ENCODE measurements around the gene SQOR. TPM values are rescaled to one million over a fixed set of nuclear protein-coding genes. Genes with fewer than 3 reads are reported as not detected.

Gene SQOR
- total RNA-seq, 2 experiments from 2014 or later = 105 to 108 TPM

GRCh38 chr15:45705510-45706473 lies 71.0 kb downstream of the SQOR start:
- POLR2A ChIA-PET = no interaction called here
- Mint-ChIP-seq H3K36me3 (ENCODE audit: low read depth) (no peaks in the 10 kb centered on the region), H3K27me3 (peaks cover 3% of the 10 kb centered on the region), H3K9me3 (ENCODE audit: low read depth) (no peaks in the 10 kb centered on the region), H3K27ac (peak overlapping the region; percentile 76), H3K4me1 (peaks cover 14% of the 10 kb centered on the region), H3K4me3 (peak overlapping the region; percentile 80)
- ATAC-seq (peak; percentile 89), DNase-seq (peak; percentile 84)
- CTCF ChIA-PET = interaction anchor here (0.6 to 2.2 kb wide), 30 partner anchors 8 to 797 kb away, joined by 3 to 12 read pairs (median 4); no protein-coding TSS in a partner anchor
- intact Hi-C loops (cut with DNase I, micrococcal nuclease) = loop anchor here (1.0 to 5.0 kb wide), 4 partner anchors 69 to 247 kb away; no protein-coding TSS in a partner anchor

- Mint-ChIP-seq H3K27ac (no peak overlapping the region), H3K4me3 (no peak overlapping the region), H3K4me1 (peaks cover 4% of the 10 kb centered on the region), H3K9me3 (ENCODE audit: low read depth) (no peaks in the 10 kb centered on the region), H3K27me3 (peaks cover 13% of the 10 kb centered on the region), H3K36me3 (ENCODE audit: low read depth) (no peaks in the 10 kb centered on the region)
- DNase-seq (no peak), ATAC-seq (no peak)
- POLR2A ChIA-PET = no interaction called here
- intact Hi-C loops (cut with DNase I, micrococcal nuclease) = loop anchor here in 1 of 2 experiments (5.0 kb wide), 1 partner anchor 602 kb away; no protein-coding TSS in a partner anchor
- CTCF ChIA-PET = no interaction called here
Measured at GRCh38 chr15:45710657-45711056, 75.8 kb downstream of the SQOR start.

- peak; percentile 75 for DNase-seq
- no peaks in the 10 kb centered on the region for H3K36me3 Mint-ChIP-seq (ENCODE audit: low read depth)
- H3K4me1 Mint-ChIP-seq = no peaks in the 10 kb centered on the region
- ATAC-seq = peak; percentile 64
- ChIA-PET CTCF (interaction anchor here (0.6 to 1.7 kb wide), 6 partner anchors 10 to 1073 kb away, joined by 3 to 12 read pairs (median 4); no protein-coding TSS in a partner anchor), POLR2A (no interaction called here)
- intact Hi-C loops (cut with DNase I, micrococcal nuclease) = loop anchor here in 1 of 2 experiments (1.0 to 5.0 kb wide), 2 partner anchors 75 to 597 kb away; no protein-coding TSS in a partner anchor
- no peaks in the 10 kb centered on the region for H3K9me3 Mint-ChIP-seq (ENCODE audit: low read depth)
- H3K27ac Mint-ChIP-seq = no peak overlapping the region
- peaks cover 21% of the 10 kb centered on the region for H3K27me3 Mint-ChIP-seq
- no peak overlapping the region for H3K4me3 Mint-ChIP-seq
Measured at GRCh38 chr15:45714590-45715488, 80.0 kb downstream of the SQOR start.

DNA sequence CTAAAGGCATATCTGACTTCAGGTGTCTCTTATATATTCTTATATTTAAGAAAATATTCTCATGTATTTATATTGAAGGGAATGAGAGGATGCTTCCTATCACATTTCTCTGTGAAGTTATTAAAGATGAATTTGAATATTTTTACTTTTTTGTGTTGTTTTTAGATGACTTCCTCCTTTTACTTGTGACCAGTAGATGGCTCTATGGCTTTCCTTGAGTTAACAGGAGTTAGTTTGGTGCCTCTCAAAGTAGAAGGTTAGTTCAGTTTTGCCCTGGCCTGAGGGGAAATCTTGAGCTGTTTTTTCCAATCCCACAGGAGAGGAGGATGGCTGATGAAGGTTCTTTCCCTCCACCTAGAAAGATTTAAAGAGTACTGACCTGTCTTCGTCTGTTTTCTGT lies 80.7 kb downstream of the SQOR start:
- ATAC-seq (no peak), DNase-seq (no peak)
- Mint-ChIP-seq H3K27me3 (peaks cover 22% of the 10 kb centered on the region), H3K27ac (no peak overlapping the region), H3K4me3 (no peak overlapping the region), H3K36me3 (ENCODE audit: low read depth) (no peaks in the 10 kb centered on the region), H3K4me1 (no peaks in the 10 kb centered on the region), H3K9me3 (ENCODE audit: low read depth) (no peaks in the 10 kb centered on the region)
- ChIA-PET POLR2A (no interaction called here), CTCF (interaction anchor here (0.9 to 1.7 kb wide), 5 partner anchors 11 to 74 kb away, joined by 3 to 12 read pairs (median 4); no protein-coding TSS in a partner anchor)
- intact Hi-C loops (cut with DNase I, micrococcal nuclease) = no loop called here

- no peaks in the 10 kb centered on the region for H3K9me3 Mint-ChIP-seq (ENCODE audit: low read depth)
- no peak overlapping the region for H3K27ac Mint-ChIP-seq
- no peaks in the 10 kb centered on the region for H3K4me1 Mint-ChIP-seq
- DNase-seq (no peak), ATAC-seq (no peak)
- intact Hi-C loops (cut with DNase I, micrococcal nuclease) = no loop called here
- POLR2A ChIA-PET = no interaction called here
- H3K4me3 Mint-ChIP-seq = no peak overlapping the region
- peaks cover 23% of the 10 kb centered on the region for H3K27me3 Mint-ChIP-seq
- CTCF ChIA-PET = interaction anchor here (2.3 kb wide), 1 partner anchor 14 kb away, joined by 12 read pairs; no protein-coding TSS in a partner anchor
- no peaks in the 10 kb centered on the region for H3K36me3 Mint-ChIP-seq (ENCODE audit: low read depth)
Measured at GRCh38 chr15:45719490-45719889, 84.7 kb downstream of the SQOR start.

GRCh38 chr15:45720183-45720582 lies 85.4 kb downstream of the SQOR start:
- intact Hi-C loops (cut with DNase I, micrococcal nuclease) = no loop called here
- Mint-ChIP-seq H3K4me1 (no peaks in the 10 kb centered on the region), H3K27me3 (peaks cover 21% of the 10 kb centered on the region), H3K27ac (no peak overlapping the region), H3K36me3 (ENCODE audit: low read depth) (no peaks in the 10 kb centered on the region), H3K4me3 (no peak overlapping the region), H3K9me3 (ENCODE audit: low read depth) (no peaks in the 10 kb centered on the region)
- CTCF ChIA-PET = interaction anchor here (1.0 to 2.3 kb wide), 2 partner anchors 11 to 15 kb away, joined by 3 to 12 read pairs; no protein-coding TSS in a partner anchor
- DNase-seq = no peak
- no peak for ATAC-seq
- POLR2A ChIA-PET = no interaction called here

GRCh38 chr15:45728641-45729040 lies 93.8 kb downstream of the SQOR start:
- intact Hi-C loops (cut with DNase I, micrococcal nuclease) = no loop called here
- Mint-ChIP-seq H3K4me1 (no peaks in the 10 kb centered on the region), H3K27me3 (peaks cover 10% of the 10 kb centered on the region), H3K27ac (no peak overlapping the region), H3K36me3 (ENCODE audit: low read depth) (no peaks in the 10 kb centered on the region), H3K4me3 (no peak overlapping the region), H3K9me3 (ENCODE audit: low read depth) (no peaks in the 10 kb centered on the region)
- POLR2A ChIA-PET = no interaction called here
- CTCF ChIA-PET = no interaction called here
- no peak for DNase-seq
- no peak for ATAC-seq

DNA sequence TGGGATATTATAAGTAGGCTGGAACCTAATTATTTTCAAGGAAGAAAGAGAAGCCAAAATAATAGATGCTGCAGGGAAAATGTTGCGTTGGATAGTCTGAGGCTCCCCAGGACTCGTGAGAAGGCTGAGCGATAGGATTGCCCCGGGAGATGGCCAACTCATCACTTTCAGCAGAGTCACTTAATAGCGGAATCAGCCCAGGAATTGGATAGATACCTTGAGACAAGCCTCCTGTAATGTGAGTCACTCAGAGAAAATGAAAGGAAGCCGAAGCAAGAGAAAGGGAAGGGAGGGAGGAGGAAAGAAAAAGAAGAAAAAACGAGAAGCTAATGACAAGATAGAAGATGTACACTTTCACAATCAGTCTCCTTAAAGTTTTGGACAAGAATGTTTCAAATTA lies 94.3 kb downstream of the SQOR start:
- DNase-seq = no peak
- Mint-ChIP-seq H3K36me3 (ENCODE audit: low read depth) (no peaks in the 10 kb centered on the region), H3K27ac (no peak overlapping the region), H3K9me3 (ENCODE audit: low read depth) (no peaks in the 10 kb centered on the region), H3K4me1 (no peaks in the 10 kb centered on the region), H3K4me3 (no peak overlapping the region), H3K27me3 (peaks cover 10% of the 10 kb centered on the region)
- intact Hi-C loops (cut with DNase I, micrococcal nuclease) = no loop called here
- CTCF ChIA-PET = no interaction called here
- POLR2A ChIA-PET = no interaction called here
- ATAC-seq = no peak

- H3K27ac Mint-ChIP-seq = no peak overlapping the region
- ATAC-seq (no peak), DNase-seq (no peak)
- H3K36me3 Mint-ChIP-seq (ENCODE audit: low read depth) = no peaks in the 10 kb centered on the region
- H3K27me3 Mint-ChIP-seq = peaks cover 5% of the 10 kb centered on the region
- intact Hi-C loops (cut with DNase I, micrococcal nuclease) = no loop called here
- ChIA-PET POLR2A (no interaction called here), CTCF (interaction anchor here (0.6 kb wide), 1 partner anchor 187 kb away, joined by 3 read pairs; no protein-coding TSS in a partner anchor)
- no peaks in the 10 kb centered on the region for H3K4me1 Mint-ChIP-seq
- H3K9me3 Mint-ChIP-seq (ENCODE audit: low read depth) = no peaks in the 10 kb centered on the region
- H3K4me3 Mint-ChIP-seq = no peak overlapping the region
Measured at GRCh38 chr15:45731343-45731742, 96.5 kb downstream of the SQOR start.

DNA sequence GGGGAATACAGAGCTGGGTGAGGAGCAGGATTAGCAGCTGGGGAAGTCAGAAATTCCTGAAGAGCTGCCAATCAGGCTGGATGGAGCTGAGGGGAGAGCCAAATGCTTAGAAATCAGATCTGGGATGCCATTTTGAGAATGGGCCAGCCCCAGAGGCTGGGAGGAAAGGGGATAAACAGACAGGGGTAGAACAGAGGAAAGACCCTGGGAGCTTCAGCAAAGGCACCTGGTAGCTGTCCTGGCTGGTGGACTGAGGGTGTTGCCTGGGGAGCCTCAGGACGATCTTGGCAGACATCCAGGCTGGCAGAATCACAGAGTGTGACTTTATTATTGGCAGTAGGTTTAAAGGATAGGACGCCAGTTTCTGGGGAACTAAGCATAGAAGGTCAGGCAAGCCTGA lies 97.8 kb downstream of the SQOR start:
- Mint-ChIP-seq H3K27ac (no peak overlapping the region), H3K9me3 (ENCODE audit: low read depth) (no peaks in the 10 kb centered on the region), H3K4me1 (no peaks in the 10 kb centered on the region), H3K4me3 (no peak overlapping the region), H3K36me3 (ENCODE audit: low read depth) (no peaks in the 10 kb centered on the region), H3K27me3 (peaks cover 5% of the 10 kb centered on the region)
- ChIA-PET CTCF (interaction anchor here (1.0 to 1.3 kb wide), 2 partner anchors 17 to 27 kb away, joined by 3 to 4 read pairs; no protein-coding TSS in a partner anchor), POLR2A (no interaction called here)
- ATAC-seq = no peak
- no peak for DNase-seq
- intact Hi-C loops (cut with DNase I, micrococcal nuclease) = no loop called here

GRCh38 chr15:45734260-45734711 lies 99.5 kb downstream of the SQOR start:
- POLR2A ChIA-PET = no interaction called here

More at GRCh38 chr15:45734260-45734711, 99.5 kb downstream of the SQOR start:
- no peaks in the 10 kb centered on the region for H3K36me3 Mint-ChIP-seq (ENCODE audit: low read depth)
- DNase-seq (no peak), ATAC-seq (no peak)
- CTCF ChIA-PET = interaction anchor here (0.7 kb wide), 1 partner anchor 44 kb away, joined by 3 read pairs; no protein-coding TSS in a partner anchor
- H3K9me3 Mint-ChIP-seq (ENCODE audit: low read depth) = no peaks in the 10 kb centered on the region
- H3K4me3 Mint-ChIP-seq = no peak overlapping the region
- no peaks in the 10 kb centered on the region for H3K4me1 Mint-ChIP-seq
- peaks cover 6% of the 10 kb centered on the region for H3K27me3 Mint-ChIP-seq
- no peak overlapping the region for H3K27ac Mint-ChIP-seq
- intact Hi-C loops (cut with DNase I, micrococcal nuclease) = no loop called here

Measured in activated CD4-positive, alpha-beta T cell treated with anti-CD3 and anti-CD28 coated beads for 36 hours (primary cell).